Midbrain (tissue), 1 donor: ENCODE results near the gene SLC15A3.
"Not testable (repeated sequence)": the region's sequence is repeated elsewhere in the genome, so short reads cannot be mapped to it uniquely, and the experiment has no call there.

Experiments used
- DNase-seq: peaks from one replicate; lab custom pipeline; 2025; lab: John Stamatoyannopoulos, UW

SLC15A3 gene

GRCh38 chr11:60913793-60914632, 38.0 kb downstream of the SLC15A3 start, which contains the start of gene TMEM109:
Gene TMEM109 (plus strand): TSS chr11:60914158. CDS start chr11:60919694, 5,536 bp downstream.
- peak; percentile 97 for DNase-seq

- no peak for DNase-seq
Measured at GRCh38 chr11:60912851-60913528, 39.0 kb downstream of the SLC15A3 start.

- DNase-seq = no peak
Measured at GRCh38 chr11:60912223-60912850, 39.6 kb downstream of the SLC15A3 start.

GRCh38 chr11:60910711-60911380, 41.1 kb downstream of the SLC15A3 start:
- DNase-seq = no peak

GRCh38 chr11:60910281-60910687, 41.7 kb downstream of the SLC15A3 start:
- peak; percentile 23 for DNase-seq

- not testable (repeated sequence) for DNase-seq
Measured at GRCh38 chr11:60909680-60910280, 42.2 kb downstream of the SLC15A3 start.

- no peak for DNase-seq
Measured at GRCh38 chr11:60908803-60909202, 43.2 kb downstream of the SLC15A3 start.

- DNase-seq = peak; percentile 98
Measured at GRCh38 chr11:60906132-60906972, 45.6 kb downstream of the SLC15A3 start, which contains the start of gene PRPF19. Gene PRPF19 (minus strand): TSS chr11:60906585. CDS start chr11:60906382, 203 bp downstream.

- no peak for DNase-seq
Measured at GRCh38 chr11:60905551-60906113, 46.3 kb downstream of the SLC15A3 start.

GRCh38 chr11:60905047-60905446, 46.9 kb downstream of the SLC15A3 start:
- no peak for DNase-seq

- DNase-seq = no peak
Measured at GRCh38 chr11:60902625-60903024, 49.4 kb downstream of the SLC15A3 start.

- DNase-seq = peak; percentile 28
Measured at GRCh38 chr11:60900673-60901404, 51.1 kb downstream of the SLC15A3 start.

- DNase-seq = no peak
Measured at GRCh38 chr11:60899977-60900376, 52.0 kb downstream of the SLC15A3 start.

GRCh38 chr11:60899046-60899936, 52.7 kb downstream of the SLC15A3 start:
- peak; percentile 52 for DNase-seq

GRCh38 chr11:60897496-60897895, 54.5 kb downstream of the SLC15A3 start:
- no peak for DNase-seq

GRCh38 chr11:60895687-60896086, 56.3 kb downstream of the SLC15A3 start:
- no peak for DNase-seq

- no peak for DNase-seq
Measured at GRCh38 chr11:60891103-60891741, 60.8 kb downstream of the SLC15A3 start.

GRCh38 chr11:60890696-60891095, 61.3 kb downstream of the SLC15A3 start:
- no peak for DNase-seq
